Gastroesophageal sphincter (tissue), 4 donors: ENCODE data around the gene WDR64. TPM values are rescaled to one million over a fixed set of nuclear protein-coding genes. Genes with fewer than 3 reads are reported as not detected.

Experiments
- ATAC-seq: fragments of 150-250 bp; one replicate; pipeline ENCODE4 v1.9.1; 2016; ENCODE audit warnings: mild to moderate bottlenecking, moderate library complexity
- H3K27ac ChIP-seq, 4 donors: fragments of 200-600 bp; sonication (generic) in 3 of 4; 1 replicate in 3 of 4; 2 replicates in 1 of 4; pipeline ENCODE4 v1.5.1; 2016 to 2019
- H3K27me3 ChIP-seq: fragments of 200-600 bp; sonication (generic); one replicate; pipeline ENCODE4 v1.5.1; 2019
- H3K36me3 ChIP-seq, 2 donors: fragments of 200-600 bp; sonication (generic); one replicate each; pipeline ENCODE4 v1.5.1; 2019; ENCODE audit warnings: control low read depth in 1 of 2
- H3K4me1 ChIP-seq, 3 donors: fragments of 200-600 bp; sonication (generic); 1 replicate in 2 of 3; 2 replicates in 1 of 3; pipeline ENCODE4 v1.5.1; 2016 to 2019; ENCODE audit warnings: control low read depth in 2 of 3
- H3K4me3 ChIP-seq, 2 donors: fragments of 200-600 bp; sonication (generic); one replicate each; pipeline ENCODE4 v1.5.1; 2019; ENCODE audit warnings: mild to moderate bottlenecking in 1 of 2, moderate library complexity in 1 of 2
- H3K9me3 ChIP-seq, 3 donors: fragments of 200-600 bp; sonication (generic); one replicate each; pipeline ENCODE4 v1.5.1; 2017 to 2019; ENCODE audit warnings: control low read depth in 2 of 3
- EP300 ChIP-seq: sonication (generic); formaldehyde crosslinking; IDR thresholded peaks from one replicate; pipeline ENCODE4 v1.6.1; 2017; ENCODE audit warnings: antibody characterized with exemption, mild to moderate bottlenecking
- POLR2A ChIP-seq, 2 donors: fragments of 450-650 bp; IDR thresholded peaks; one replicate each; pipeline ENCODE4 v1.6.1; 2017; ENCODE audit warnings: antibody characterized with exemption in 2 of 2, mild to moderate bottlenecking in 2 of 2, moderate library complexity in 1 of 2
- POLR2AphosphoS5 ChIP-seq: sonication (generic); formaldehyde crosslinking; IDR thresholded peaks from one replicate; pipeline ENCODE4 v1.6.1; 2017; ENCODE audit warnings: antibody characterized with exemption
- WGBS, 2 donors: methylation state at CpG; one replicate each; pipeline ENCODE4 v1.1.5; 2018; ENCODE audit warnings: low coverage in 1 of 2; 5-methylcytosine and 5-hydroxymethylcytosine counted together
- total RNA-seq, 4 donors: library from RNA; depleted of rRNA; stranded (reverse); fragments of >200 nt; gene quantifications; one replicate each; pipeline ENCODE4 v1.1.0, GENCODE V29; 2016
- TF ChIP-seq, protein P1 (sequence below), 4 experiments: fragments of 200-600 bp in 2 of 4; fragments of 450-650 bp in 2 of 4; sonication (generic) in 1 of 4; IDR thresholded peaks; one replicate each; pipeline ENCODE4 v1.5.1; 2017 to 2019; ENCODE audit warnings: antibody characterized with exemption in 4 of 4, mild to moderate bottlenecking in 2 of 4, moderate library complexity in 2 of 4

The WDR64 gene
- total RNA-seq, 4 donors from 2014 or later = 0.16 TPM; not detected in 3

DNA sequence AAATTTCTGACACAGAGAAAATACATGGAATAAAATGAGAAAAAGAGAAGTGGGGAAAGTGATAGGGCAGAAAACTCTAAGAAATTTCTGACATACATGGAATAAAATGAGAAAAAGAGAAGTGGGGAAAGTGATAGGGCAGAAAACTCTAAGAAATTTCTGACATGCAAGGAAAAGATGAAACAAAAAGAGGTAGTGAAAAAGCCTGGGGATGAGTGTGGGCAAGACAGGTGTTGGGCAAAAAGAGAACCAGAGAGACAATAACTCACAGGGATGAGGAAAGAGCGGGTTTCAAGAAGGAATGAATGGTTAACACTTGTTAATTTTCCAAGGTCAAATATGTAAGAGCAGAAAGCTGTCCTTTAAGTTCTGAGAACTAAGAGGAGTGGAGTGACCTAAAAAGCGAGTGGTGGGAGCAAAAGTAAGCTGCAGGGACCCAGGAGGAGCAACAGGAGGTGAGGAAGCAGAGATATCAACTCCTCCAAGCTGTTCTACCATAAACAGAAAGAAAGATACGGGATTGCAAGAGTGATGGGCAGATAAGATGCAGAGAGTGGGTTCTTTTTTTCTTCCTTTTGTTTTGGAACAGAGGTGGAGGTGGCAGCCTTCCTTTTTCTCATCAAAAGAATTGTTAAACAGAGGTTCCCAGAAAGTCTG lies 166.0 kb downstream of the WDR64 start:
- no peak for ATAC-seq
- no peaks in the 10 kb centered on the region for H3K27me3 ChIP-seq
- WGBS, 2 donors = 39 to 41% methylated on average over 3 of the region's 3 CpGs
- no peaks in the 10 kb centered on the region for H3K36me3 ChIP-seq
- H3K4me1 ChIP-seq = no peaks in the 10 kb centered on the region
- no peak overlapping the region for H3K27ac ChIP-seq
- no peak overlapping the region for H3K4me3 ChIP-seq
- TF ChIP-seq, protein P1, sequence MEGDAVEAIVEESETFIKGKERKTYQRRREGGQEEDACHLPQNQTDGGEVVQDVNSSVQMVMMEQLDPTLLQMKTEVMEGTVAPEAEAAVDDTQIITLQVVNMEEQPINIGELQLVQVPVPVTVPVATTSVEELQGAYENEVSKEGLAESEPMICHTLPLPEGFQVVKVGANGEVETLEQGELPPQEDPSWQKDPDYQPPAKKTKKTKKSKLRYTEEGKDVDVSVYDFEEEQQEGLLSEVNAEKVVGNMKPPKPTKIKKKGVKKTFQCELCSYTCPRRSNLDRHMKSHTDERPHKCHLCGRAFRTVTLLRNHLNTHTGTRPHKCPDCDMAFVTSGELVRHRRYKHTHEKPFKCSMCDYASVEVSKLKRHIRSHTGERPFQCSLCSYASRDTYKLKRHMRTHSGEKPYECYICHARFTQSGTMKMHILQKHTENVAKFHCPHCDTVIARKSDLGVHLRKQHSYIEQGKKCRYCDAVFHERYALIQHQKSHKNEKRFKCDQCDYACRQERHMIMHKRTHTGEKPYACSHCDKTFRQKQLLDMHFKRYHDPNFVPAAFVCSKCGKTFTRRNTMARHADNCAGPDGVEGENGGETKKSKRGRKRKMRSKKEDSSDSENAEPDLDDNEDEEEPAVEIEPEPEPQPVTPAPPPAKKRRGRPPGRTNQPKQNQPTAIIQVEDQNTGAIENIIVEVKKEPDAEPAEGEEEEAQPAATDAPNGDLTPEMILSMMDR (IDR thresholded peaks at IDR 0.05) = no peak
- TF ChIP-seq POLR2AphosphoS5 (no peak), EP300 (no peak), POLR2A (IDR thresholded peaks at IDR 0.05) (no peak)
- H3K9me3 ChIP-seq = no peaks in the 10 kb centered on the region

DNA sequence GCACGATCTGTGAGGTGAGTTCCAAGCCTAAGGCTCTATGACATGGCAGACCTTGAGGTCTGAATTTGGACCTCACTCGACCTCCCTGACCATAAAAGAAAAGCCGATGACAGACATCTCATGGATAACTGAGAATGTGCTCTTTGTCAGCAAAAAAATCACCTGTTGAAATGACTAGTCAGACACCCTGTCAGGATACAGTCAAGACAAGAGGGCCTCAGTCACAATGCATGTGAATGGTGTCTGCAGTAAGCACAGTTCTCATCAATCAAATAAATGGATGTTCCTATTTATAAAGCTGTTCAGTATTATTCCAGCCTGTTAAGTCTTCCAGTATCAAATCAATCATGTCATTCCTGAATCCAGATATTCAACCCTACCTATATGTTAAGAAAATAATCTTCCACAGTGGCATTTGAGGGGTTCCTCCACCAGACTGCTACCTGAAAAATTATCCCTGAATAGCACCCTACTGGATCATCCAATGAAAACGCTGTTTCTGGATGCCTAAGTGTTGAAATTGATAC lies 167.3 kb downstream of the WDR64 start:
- no peak for TF ChIP-seq POLR2A (IDR thresholded peaks at IDR 0.05)
- no peak for ATAC-seq
- Histone ChIP-seq H3K9me3 (no peaks in the 10 kb centered on the region), H3K4me1 (no peaks in the 10 kb centered on the region), H3K27ac (no peak overlapping the region), H3K36me3 (no peaks in the 10 kb centered on the region), H3K4me3 (no peak overlapping the region), H3K27me3 (no peaks in the 10 kb centered on the region)
- WGBS, 2 donors = 66 to 100% methylated on average over 1 to 2 of the region's 4 CpGs

DNA sequence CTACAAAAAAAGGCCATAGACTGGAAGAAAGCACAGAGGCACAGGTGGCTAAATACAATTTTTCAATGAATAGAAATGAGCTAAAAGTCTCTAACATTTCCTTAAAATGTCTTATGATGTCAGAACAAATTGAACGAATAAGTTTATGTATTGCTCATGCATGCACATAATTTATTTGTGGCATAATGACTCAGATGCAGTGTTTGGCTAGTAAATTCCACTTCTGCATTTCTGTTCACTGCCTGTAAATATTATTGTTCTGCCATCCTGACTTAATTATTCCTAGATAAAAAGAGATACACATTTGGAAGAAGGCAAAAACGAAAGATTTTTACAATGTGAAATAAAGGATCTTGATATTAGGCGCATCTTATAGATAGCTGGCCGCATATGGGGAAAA lies 169.3 kb downstream of the WDR64 start:
- WGBS, 2 donors = 75 to 88% methylated on average over 4 of the region's 4 CpGs
- no peak overlapping the region for H3K4me3 ChIP-seq
- no peak for ATAC-seq
- no peaks in the 10 kb centered on the region for H3K36me3 ChIP-seq
- TF ChIP-seq EP300 = no peak
- TF ChIP-seq, protein P1 (IDR thresholded peaks at IDR 0.05) = no peak
- TF ChIP-seq POLR2A (IDR thresholded peaks at IDR 0.05) = no peak
- no peak for TF ChIP-seq POLR2AphosphoS5
- no peak overlapping the region for H3K27ac ChIP-seq
- no peaks in the 10 kb centered on the region for H3K4me1 ChIP-seq
- no peaks in the 10 kb centered on the region for H3K9me3 ChIP-seq
- no peaks in the 10 kb centered on the region for H3K27me3 ChIP-seq

DNA sequence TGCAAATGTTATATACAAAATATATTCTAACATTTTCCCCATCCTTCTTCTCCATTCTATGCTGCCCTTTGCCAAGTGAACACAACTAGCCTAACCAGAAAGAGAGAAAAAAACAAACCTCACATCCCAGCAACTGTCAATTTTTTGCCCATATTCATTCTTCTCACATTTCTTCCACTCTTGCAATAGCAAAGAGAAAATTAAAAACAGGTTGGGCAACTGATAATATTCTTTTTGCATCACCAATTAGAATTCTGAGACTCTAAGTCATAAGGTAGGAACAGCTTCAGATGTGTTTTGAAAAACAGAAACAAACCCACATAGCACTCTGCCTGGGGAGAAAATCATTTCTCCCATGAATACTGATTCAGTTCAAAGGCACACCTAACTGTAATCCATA lies 170.8 kb downstream of the WDR64 start:
- no peaks in the 10 kb centered on the region for H3K9me3 ChIP-seq
- ATAC-seq = no peak
- H3K27ac ChIP-seq = no peak overlapping the region
- no peaks in the 10 kb centered on the region for H3K36me3 ChIP-seq
- H3K4me3 ChIP-seq = no peak overlapping the region
- TF ChIP-seq, protein P1 (IDR thresholded peaks at IDR 0.05) = no peak
- TF ChIP-seq POLR2AphosphoS5 (no peak), EP300 (no peak), POLR2A (IDR thresholded peaks at IDR 0.05) (no peak)
- no peaks in the 10 kb centered on the region for H3K4me1 ChIP-seq
- no peaks in the 10 kb centered on the region for H3K27me3 ChIP-seq

DNA sequence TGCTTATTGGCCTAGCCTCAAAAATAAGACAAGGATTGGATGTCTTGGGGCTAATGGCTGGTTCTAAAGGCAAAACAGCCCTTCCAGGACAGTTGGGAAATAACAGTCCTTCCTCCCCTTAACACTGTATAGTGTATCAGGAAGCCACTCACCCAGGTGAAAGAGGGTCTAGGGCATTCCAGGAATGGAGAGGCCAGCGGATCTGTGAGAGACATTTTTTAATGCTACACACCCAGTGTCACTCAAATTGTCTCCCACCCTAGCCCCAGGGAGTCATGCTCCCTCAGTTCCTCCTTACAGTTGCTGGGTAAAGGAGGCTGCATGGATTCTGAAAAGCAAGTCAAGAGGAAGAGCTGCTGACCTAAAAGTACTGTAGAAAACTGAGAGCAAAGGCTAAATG lies 171.8 kb downstream of the WDR64 start:
- Histone ChIP-seq H3K27me3 (no peaks in the 10 kb centered on the region), H3K4me3 (no peak overlapping the region), H3K36me3 (no peaks in the 10 kb centered on the region), H3K9me3 (no peaks in the 10 kb centered on the region), H3K4me1 (no peaks in the 10 kb centered on the region), H3K27ac (no peak overlapping the region)
- no CpG with 5 or more reads among the region's 1 CpG for WGBS, 2 donors
- ATAC-seq = no peak
- TF ChIP-seq POLR2AphosphoS5 (no peak), EP300 (no peak), POLR2A (IDR thresholded peaks at IDR 0.05) (no peak)
- TF ChIP-seq, protein P1 (IDR thresholded peaks at IDR 0.05) = no peak
